GM21717 (cell line): ENCODE results near the gene POLN.

Source experiments
- ATAC-seq: cut with Tn5 transposase; IDR thresholded peaks from one replicate; pipeline ENCODE4 v1.9.1; 2021; ENCODE audit warnings: mild to moderate bottlenecking, moderate library complexity; ENCODE audit not compliant: unreplicated experiment

Gene POLN

GRCh38 chr4:2252530-2253091 lies 10.7 kb upstream of the POLN start:
- ATAC-seq = no peak

DNA sequence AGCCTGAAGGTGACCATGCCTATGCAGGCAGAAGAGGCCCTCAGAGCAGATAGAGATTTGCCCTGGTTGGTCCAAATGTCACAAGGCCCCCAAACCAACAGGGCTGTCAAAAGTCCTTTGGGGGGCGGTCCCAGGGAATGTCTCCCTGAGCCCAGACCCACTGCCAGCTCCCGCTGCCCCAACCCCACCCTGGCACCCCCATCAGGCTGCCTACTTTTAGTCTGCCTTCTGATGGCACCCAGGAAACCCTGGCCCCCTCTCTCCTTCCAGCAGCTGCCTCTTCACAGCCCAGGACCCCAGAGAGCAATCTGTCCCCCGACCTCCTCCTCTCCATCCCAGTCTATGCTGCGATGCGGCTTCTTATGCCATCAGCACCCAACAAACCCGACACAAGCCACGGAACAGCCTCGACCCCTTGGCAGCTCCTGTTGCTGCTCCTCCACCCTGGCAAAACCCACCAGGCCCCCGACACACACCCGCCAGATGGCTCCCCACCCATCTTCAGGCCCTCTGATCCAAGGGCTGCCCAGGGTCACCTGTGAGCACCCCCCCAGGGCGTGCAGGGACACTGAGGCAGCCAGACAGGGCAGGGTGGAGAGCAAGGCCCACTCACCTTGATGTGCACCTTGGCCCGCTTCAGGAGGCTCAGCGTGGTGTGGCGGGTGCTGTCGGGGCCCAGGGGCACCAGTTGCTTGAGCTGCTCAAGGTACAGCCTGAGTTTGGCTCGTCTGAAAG lies 10.0 kb upstream of the POLN start:
- ATAC-seq = no peak

- no peak for ATAC-seq
These were observed 9.3 kb upstream of the POLN start for GRCh38 chr4:2251073-2251794.

GRCh38 chr4:2250357-2251072 lies 8.6 kb upstream of the POLN start:
- ATAC-seq = no peak

DNA sequence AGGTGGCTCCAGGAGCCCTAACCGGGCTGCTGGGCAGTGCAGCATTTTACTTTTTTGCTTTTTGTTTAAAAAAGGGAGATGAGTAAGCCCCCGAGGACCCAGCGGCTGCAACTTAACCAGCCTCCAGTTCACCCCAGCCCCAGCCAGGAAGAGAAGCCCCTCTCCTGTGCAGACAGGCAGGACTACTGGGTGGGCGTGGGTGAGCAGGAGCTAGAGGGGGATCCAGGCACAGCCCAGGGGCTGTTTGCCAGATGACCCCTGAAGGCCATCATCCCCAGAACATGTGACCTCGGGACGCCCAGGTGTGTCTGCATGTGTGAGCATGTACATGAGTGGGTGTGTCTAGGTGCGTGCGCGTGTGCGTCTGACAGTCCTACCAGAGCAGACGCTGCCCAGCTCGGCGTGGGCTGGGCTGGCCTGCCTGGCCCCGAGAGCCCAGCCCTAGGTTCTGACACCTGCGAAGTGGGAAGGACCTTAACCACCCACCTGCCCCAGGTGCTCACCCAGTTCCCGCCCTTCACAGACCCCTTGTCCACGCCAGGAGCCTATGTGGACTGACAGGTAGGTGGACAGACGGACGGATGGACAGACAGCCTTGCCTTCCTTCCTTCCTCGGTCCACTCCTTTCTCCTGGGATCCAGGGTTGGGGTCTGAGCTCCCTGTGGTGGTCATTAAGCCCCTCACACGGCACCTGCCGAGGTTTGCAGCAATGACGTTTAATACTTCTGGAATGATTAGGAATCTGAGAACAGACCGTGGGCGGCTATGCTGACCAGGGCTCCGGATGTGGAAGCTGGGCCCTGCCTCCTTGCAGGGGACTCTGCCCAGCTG lies 7.8 kb upstream of the POLN start:
- ATAC-seq = no peak

- ATAC-seq = no peak
These were observed 6.9 kb upstream of the POLN start for GRCh38 chr4:2248821-2249261.

DNA sequence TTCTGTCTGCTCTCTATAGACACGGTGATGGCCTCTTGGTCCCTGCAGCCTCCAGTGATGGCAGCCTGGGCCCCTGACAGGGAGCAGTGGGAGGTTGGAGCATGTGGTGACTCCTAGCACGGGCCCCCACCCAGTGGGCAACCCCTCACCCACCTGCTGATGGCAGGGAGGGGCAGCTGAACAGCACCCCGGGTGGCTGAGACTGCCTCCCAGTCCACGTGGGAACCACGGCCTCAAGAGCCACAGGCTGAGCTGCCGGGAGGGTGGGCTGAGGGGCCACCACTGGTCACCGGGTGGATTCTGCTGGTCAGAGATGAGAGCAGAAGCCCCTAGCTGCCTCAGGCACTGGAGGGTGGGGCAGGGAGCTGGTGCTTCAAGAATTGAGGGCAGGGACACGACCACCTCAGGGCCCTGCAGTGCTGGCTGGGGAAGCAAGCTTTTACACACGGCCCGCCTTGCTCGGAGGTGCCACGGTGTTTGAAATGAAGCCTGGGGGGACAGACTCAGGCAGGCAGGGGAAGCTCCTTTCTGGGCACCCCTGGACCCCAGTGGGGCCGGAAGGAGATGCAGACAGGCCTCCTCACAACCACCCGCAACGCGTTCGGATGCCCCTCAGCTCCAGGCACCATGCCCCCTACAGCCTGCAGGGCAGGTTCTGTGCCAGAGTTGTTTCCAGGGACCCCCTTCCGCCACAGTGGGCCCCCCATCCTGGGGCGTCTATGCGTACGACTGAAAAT lies 6.3 kb upstream of the POLN start:
- ATAC-seq = no peak

DNA sequence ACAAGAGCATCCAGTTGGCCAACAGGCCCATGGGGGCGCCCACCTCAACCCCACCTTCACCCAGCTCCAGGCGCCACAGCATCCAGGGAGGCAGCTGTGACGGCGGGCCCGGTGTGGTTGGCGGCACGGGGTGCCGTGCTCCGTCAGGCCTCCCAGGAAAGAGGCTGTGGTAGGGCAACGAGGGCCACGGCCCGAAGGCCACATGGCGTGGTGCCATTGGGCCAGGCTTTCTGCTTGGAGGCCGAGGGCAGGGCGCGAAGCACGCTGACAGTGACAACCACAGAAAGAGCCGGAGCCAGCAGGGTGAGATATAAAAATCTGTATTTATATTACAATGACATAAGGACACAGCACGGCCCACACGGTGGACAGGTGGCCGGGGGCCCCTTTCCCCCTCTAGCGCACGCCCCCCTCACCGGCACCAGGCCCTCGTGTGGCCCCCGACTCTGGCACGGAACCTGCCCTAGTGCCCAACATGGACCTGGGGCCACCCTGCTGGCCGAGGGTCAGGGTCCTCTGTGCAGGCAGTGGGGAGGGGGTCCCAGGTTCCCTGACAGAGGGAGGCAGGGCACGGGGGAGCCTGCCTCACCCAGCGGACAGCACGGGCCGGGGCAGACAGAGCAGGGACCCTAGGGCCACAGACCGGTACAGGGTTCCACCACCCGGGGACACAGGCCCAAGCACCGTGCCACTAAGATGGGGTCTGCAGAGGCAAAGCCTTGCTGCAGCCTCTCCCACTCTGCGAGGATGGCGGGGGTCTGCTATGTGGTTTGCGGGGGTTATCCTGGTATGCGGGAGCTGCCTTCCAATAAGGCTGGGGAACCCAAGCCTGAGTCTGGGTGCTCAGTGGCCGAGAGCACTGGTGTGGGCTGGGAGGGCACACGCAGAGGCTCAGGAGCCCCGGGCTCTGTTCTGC lies 5.5 kb upstream of the POLN start:
- no peak for ATAC-seq

DNA sequence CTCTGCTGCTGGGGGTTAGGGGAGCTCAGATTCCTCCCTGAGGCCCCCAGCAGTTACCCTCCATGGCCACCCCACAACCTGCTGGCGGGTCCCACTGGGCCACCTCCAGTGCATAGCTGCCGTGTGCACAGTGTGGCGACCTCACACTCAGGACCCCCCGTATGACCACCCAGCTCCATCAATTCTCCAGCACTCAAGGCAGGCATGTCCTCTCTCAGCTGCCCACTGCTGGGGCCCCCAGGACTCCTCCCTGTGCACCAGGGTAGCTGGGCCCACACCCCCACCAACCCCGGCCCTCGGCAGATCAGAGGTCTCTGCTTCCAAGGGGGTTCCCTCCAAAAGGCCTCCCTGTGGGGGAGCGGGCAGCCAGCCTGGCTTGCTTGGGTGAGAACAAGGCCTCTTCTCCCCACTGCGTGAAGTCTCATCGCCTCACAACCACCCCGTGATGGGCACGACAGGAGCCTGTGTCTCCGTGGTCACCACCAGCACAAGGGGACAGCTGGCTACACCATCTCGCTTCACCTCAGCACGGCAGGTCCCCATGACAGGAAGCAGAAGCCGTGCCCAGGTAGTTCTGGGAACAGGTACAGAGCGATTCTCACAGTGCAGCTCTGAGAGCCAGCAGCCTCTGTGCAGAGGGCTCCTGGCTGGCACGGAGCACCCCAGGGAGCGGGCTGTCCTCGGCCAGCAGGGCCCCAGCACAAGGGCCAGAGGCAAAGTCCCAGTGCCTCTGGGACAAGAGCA lies 4.6 kb upstream of the POLN start:
- no peak for ATAC-seq

DNA sequence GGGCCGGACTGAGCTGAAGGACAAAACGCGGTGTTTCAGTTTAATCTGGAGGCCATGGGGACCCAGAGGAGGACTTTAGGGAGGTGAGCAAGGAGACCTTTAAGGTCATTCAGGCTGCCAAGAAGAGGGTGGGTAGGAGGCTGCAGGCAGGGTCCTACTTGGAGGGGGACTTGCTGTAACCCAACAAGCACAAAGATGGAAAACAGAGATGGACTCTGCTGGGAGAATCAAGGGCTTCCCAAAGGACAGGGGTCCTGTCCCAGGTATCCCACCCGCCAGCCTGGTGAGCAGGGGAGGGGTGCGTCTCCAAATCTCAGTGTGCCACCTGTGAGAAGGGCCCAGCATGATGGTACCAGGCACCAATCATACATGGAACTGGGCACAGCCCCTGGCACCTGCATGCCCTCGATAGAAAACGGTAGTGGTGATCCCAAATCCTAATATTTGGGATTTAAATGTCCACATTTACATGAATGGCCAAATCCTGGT lies 3.9 kb upstream of the POLN start:
- no peak for ATAC-seq

DNA sequence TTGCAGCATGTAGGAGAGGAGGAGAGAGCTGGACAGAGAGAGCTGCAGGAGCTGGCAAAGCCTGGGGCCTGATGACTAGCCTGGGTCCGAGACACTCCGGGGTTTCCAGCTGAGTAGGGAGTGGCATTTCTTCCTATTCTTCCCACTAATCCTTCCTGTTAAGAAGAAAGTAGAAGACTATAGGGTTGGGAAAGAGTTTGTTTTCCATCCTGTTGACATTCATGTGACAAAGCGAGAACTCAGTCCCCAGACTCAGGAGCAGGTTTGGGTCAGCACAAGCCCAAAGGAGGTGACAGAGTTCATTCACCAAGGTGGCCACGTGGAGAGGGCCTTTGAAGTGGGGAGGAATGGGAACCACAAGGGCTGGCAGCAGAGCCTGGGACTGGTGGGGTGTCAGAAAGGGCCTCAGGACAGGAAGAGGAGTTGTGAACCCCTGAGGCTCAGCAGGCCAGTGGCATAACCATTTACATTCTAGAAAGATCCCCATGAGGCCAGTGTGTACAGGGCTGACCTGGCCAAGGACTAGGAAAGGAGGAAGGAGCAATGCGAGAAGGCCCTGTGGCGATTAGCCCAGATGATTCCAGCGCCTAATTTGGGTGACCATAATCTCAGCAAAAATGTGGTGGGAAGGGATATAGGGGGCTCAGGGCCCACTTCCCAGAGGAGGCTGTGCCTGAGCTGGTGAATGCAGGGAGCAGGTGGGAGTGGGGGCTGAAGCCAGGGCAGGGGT lies 3.3 kb upstream of the POLN start:
- no peak for ATAC-seq

- ATAC-seq = no peak
These were observed 1.9 kb upstream of the POLN start for GRCh38 chr4:2243681-2244380.

DNA sequence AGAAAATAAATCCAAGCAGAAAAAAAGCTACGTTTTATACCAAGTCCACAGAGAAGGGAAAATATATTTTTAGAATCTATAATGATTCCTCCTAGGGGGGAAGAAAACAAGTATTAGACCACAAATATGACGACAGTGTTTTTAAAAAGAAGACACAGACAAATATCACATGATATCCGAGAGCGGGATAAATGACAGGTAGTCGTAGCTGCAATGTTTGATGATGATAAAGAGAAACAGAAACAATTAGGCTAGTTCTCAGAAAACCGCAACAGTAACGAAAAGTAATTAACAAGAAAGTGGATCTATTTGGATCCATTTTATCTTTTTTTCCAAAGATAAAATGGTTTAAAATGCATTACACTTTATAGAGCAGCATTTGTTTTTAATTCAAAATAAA lies 918 bp downstream of the POLN start:
- no peak for ATAC-seq

DNA sequence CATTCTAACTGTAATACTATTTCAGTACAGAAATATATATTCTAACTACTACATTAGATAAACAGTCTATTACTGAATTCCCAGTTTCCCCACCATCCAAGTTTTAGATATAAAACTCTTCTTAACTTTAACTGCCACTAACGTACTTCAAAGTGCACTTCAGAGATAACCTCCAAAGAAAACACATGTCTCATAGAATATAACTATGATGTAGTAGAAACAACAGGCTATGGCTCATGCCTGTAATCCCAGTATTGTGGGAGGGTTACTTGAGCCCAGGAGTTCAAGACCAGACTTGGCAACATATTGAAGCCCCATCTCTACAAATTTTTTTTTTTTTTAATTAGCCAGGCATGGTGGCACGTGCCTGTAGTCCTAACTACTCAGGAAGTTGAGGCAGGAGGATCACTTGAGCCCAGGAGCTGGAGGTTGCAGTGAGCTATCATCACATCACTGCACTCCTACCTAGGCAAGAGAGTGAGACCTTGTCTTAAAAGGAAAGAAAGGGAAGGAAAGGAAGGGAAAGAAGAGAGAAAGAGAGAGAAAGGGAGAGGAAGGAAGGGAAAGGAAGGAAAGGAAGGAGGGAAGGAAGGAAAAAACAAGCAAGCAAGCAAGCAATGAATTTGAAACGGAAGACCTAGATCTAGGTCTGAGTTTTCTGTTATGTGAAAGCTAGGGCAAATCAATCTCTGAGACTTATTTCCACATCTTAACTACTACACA lies 4.8 kb downstream of the POLN start:
- ATAC-seq = no peak

- no peak for ATAC-seq
These were observed 10.8 kb downstream of the POLN start for GRCh38 chr4:2231082-2231481.

- no peak for ATAC-seq
These were observed 15.7 kb downstream of the POLN start for GRCh38 chr4:2226261-2226660.
